Putamen (tissue), 1 donor: Measurements from ENCODE around the gene PTPRU.

Source experiments
- DNase-seq: peaks from one replicate; pipeline ENCODE4 v3.0.0-alpha.2; 2016; ENCODE audit warnings: low spot score

The PTPRU gene

DNA sequence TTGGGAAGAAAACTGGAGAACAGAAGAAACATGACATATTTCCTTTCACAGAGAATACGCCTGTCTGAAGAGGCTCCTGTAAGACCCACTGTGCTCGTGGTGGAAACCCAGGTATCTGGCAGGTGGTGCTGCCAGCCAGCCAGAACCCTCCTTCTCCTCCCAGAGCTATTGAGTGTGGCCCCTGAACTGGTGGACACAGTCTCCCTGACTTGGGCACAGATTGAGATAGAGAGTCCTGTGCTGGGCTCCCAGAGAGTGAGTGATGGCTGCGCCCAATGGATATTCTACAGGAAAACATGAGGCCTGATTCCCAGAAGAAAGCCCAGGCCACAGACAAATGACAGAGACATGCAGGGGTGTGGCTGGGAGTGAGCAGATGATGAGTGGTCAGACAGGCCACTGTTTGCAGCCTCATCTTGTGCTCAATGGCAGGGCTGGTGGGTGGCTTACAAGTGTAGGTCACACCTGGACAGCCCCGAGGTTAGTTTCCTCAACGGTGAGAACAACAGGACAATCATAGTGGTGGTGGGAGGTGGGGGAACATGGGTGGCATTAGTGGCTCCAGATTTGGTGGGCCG lies 127.9 kb downstream of the PTPRU start:
- no peak for DNase-seq

DNA sequence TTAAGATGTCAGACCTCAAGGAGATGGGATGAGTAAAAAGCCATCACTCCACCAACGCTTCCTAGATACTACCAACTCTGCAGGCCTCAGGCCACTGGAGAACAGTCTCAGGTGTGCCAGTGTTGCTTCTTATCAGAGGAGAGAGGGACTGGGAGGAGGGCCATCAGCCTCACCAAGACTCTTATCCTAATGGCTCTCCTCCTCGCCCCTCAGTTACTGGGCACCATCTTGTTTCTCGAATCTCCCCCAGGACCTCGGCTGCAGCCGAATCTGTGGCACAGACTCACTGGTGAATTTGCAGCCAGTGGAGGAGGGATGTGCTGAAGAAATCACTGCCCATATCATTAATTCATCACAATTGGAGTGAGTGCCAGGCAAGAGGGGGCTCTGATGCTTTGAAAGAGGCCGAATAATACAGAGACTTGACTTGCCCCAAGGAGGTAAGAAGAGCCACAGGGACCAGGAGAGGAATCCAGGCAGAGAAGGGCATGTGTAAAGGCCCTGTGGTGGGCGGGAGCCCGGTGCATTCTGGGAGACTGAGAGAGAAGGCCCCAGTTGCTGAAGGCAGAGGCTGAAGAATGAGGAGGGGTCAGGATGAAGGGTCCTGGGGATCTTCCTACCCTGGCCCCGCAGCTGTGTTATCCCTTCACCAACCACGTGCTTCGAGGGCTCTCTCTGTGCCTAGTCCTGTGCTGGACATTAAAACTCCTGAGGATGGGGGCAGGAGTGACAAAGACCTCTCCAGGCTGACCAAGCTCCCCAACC lies 129.8 kb downstream of the PTPRU start:
- no peak for DNase-seq

DNA sequence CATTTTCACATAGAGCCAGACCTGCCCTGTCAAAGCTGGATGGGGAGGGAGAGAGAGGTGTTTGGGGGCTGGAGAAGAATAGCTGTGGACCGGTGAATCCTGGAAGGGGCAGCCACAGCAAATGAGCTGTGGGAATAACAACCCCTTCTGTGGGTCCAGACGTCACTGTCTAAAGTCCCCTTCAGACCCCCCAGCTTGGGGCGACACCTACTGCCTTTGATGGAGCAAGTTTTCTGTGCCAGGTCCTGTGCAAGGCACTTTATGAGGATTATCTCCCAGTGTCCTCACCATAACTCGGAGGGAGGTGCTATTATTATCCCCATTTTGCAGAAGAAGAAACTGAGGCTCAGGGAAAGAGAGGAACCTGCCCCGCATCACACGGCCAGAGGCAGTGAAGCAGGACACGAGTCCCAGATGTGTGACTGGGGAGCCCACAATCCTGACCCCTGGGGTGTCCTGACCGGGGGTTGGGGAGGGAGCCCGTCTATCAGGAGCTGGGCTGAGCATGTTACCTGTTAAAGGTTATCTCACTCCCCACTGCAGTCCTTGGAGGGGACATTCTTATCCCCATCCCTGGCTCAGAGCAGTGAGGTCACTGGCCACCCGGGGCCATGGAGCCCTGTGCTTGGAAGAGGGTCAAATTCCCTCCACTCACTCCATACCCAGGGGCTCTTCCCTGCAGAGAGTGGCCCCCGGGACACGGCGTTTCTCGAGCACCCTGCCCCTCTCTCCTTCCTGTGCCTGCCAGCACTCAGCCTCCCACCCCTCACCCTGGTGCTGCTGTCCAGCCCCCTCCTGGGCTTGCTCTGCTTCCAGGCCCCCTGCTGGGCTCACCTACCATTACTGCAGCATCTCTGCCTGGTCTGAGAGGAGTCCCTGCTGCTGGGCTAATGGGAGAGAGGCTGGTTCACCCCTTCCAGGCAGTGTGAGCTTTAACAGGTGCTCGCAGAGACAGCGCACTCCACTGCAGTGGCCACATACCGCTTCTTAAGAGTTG lies 132.9 kb downstream of the PTPRU start:
- DNase-seq, result no peak

DNA sequence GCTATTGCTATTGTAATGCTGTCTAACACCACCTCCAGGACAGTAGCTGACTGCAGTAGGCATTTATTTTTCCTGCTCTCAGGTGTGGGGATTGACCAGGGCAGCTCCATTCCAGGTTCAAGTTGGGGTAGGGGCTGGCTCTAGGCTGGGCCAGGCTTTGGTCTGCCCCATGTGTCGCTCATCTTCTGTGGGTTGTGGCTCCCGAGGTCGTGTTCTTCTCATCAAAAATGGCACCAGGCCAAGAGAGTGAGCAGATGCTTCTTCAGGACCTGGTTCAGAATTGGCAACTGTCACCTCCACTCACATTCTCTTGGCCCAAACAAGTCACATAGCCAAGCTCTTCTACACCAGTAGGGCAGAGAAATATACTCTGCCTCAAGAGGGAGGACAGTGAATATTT lies 133.7 kb downstream of the PTPRU start:
- DNase-seq, result no peak

DNA sequence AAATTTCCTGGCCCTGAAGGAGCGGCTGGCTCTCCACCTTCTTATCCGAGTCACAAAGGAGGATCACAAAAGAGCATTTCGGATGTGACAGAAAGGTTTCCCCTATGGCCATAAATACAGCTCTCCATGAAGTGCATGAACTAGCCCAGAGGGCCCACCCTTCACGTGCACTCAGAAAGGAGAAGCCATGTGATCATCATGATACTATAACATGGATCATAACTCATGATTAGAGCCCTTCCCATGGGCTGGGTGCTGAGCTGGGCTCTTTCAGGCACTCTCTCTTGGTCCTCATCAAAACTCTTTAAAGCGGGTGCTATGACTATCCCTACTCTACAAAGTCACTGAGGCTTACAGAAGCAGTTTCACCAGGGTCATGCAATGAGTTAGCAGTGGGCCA lies 135.0 kb downstream of the PTPRU start:
- no peak for DNase-seq

DNA sequence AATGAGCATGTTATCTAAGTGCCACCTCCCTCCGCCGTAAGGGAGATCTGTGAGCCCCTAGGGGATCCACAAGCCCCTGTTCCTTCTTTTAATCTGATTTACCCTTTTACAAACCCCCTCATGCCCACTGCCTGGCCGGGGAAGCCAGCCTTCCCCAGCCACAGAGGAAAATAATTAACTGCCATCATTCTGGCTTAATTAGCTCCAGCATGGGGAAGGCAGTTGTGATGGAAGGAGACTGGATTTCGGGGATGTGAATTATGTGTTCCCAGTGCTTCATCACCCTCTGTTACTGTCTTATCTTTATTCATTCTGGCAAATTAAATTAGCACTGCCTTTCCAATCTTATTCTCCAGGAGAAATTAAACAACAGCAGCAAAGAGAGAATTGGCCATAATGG lies 135.8 kb downstream of the PTPRU start:
- DNase-seq, result no peak
